GM12872 (cell line): ENCODE data around the gene CERS5.

Experiments used
- TF ChIP-seq, protein P1 (sequence below): IDR thresholded peaks from 3 replicates; pipeline ENCODE4 v1.5.1; 2011; ENCODE audit warnings: low read depth, mild to moderate bottlenecking, low read length, moderate library complexity; ENCODE audit not compliant: insufficient read depth

Gene CERS5

DNA sequence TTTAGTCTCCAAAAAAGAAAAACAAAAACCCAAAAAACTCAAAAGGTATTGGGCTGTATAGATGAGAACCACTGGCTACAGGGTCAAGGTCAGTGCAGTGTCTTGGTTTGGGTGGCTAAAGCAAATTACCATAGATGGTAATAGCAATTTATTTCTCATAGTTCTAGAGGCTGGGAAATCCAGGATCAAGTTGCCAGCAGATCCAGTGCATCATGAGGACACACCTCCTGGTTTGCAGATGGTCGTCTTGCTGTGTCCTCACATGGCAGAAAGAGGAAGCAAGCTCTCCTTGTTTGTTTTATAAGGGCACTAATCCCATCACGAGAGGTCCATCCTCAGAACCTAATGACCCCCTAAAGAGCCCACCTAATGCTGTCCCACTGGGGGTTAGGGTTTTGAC lies 44.0 kb downstream of the CERS5 start:
- TF ChIP-seq, protein P1, sequence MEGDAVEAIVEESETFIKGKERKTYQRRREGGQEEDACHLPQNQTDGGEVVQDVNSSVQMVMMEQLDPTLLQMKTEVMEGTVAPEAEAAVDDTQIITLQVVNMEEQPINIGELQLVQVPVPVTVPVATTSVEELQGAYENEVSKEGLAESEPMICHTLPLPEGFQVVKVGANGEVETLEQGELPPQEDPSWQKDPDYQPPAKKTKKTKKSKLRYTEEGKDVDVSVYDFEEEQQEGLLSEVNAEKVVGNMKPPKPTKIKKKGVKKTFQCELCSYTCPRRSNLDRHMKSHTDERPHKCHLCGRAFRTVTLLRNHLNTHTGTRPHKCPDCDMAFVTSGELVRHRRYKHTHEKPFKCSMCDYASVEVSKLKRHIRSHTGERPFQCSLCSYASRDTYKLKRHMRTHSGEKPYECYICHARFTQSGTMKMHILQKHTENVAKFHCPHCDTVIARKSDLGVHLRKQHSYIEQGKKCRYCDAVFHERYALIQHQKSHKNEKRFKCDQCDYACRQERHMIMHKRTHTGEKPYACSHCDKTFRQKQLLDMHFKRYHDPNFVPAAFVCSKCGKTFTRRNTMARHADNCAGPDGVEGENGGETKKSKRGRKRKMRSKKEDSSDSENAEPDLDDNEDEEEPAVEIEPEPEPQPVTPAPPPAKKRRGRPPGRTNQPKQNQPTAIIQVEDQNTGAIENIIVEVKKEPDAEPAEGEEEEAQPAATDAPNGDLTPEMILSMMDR, result no peak

DNA sequence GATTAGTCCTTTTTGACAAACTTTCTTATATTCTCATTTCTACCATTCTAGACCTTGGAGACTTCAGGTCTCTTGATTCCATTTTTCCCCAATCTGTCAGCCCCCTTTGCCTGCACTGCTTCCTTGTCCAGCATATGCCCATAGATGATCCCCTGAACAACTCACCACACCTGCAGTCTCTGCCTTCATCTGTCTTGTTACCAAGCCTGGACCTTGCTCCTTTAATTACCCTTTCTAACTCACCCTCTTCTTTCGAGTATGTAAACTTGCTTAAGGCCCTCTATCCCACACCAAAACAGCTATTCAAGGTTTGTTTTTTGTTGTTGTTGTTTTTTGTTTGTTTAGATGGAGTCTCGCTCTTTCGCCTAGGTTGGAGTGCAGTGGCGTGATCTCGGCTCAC lies 45.5 kb downstream of the CERS5 start:
- TF ChIP-seq, protein P1, result no peak

DNA sequence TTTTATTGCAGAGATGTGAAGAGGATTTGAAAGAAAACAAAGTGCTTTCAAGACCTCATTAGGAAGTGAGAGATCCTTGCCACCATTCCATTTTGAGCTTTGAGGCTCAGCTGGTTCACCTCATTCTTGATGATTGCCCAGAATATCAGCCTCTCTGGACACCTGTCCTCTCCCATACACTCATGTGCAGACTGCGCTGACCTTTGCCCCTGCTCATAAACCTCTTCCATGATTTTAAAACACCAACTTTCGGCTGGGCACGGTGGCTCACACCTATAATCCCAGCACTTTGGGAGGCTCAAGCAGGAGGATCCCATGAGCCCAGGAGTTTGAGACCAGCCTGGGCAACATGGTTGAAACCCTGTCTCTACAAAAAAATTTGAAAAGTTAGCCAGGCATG lies 46.2 kb downstream of the CERS5 start:
- TF ChIP-seq, protein P1, result no peak

DNA sequence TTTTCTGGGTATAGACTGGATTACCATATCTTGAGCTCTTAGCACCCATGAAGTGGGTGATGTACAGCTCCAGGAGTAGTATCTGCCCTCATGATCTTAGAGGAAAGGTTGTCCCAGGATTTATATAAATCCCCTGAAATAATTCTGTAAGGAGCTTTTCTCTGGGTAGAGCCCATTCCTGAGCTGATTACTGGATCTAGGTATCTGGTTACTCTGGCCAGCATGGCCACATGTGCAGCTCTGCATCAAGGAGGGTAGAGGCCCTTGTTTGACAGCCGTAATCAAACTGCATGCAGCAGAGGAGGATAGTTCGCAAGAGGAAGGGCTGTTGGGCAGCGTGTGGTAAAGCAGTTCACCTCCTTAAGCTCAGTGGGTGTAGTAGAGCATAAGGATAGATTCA lies 46.6 kb downstream of the CERS5 start:
- TF ChIP-seq, protein P1, result no peak

DNA sequence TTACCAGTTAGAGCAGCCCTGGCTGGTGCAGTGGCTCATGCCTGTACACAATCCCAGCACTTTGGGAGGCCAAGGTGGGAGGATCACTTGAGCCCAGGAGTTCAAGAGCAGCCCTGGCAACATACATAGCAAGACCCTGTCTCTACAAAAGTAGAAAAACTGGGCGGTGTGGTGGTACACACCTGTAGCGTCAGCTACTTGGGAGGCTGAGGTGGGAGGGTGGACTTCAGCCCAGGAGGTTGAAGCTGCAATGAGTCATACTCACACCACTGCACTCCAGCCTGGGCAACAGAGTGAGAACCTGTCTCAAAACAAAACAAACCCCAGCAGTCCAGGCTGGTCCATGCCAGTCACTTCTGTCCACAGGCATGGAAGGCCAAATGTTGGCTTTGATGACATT lies 47.8 kb downstream of the CERS5 start:
- TF ChIP-seq, protein P1, result no peak

DNA sequence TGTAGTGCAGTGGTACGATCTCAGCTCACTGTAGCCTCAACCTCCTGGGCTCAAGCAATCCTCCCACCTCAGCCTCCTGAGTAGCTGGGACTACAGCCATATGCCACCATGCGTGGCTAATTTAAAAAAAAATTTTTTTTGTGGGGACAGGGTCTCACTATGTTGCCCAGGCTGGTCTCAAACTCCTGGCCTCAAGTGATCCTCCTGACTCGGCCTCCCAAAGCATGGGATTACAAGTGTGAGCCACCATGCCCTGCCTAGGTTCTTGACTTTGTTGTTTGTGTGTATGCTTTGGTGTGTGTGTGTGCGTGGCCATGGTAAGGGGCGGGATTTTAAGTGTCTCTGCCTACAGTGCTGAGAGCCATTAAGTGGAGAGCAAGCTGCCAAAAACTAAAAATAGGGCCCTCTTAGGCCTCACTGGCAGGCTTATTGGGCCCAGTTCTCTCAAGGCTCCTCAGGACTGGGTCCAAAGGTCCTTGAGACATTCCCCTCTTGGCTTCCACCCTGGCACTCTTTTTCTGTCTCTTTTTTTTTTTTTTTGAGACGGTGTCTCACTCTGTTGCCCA lies 50.0 kb downstream of the CERS5 start:
- TF ChIP-seq, protein P1, result no peak

DNA sequence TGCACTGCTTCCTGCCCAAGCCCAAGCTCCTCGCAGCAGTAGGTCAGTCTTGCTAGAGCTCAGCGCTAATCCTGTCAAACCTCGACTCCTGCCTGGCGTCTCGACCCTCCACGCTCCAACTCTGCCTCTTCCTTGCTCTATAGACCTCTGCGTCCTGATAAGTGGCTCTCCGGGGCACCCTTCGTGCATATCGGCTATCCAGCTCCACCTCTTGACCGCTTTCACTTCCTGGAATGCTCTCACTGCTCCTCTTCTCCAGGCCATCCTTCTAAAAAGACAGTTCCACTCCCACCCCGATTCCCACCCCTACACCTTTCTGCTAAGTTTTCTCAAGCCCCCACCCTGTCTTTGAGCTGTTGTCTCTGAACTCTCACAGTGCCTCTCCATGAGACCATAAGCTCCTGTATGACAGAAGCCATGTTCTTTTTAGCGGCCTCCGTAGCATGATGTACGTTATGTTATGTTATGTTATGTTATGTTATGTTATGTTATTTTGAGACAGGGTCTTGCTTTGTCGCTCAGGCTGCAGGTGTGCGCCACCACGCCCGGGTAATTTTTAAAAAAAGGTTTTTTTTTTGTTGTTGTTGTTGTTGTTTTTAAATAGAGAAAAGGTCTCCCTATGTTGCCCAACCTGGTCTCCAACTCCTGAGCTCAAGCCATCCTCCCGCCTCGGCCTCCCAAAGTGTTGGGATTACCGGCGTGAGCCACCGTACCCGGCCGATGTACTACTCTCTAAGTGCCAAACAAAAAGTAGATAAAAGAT lies 54.5 kb downstream of the CERS5 start:
- TF ChIP-seq, protein P1, result no peak
